Measurements from ENCODE around the gene PITRM1.

Gene PITRM1

DNA sequence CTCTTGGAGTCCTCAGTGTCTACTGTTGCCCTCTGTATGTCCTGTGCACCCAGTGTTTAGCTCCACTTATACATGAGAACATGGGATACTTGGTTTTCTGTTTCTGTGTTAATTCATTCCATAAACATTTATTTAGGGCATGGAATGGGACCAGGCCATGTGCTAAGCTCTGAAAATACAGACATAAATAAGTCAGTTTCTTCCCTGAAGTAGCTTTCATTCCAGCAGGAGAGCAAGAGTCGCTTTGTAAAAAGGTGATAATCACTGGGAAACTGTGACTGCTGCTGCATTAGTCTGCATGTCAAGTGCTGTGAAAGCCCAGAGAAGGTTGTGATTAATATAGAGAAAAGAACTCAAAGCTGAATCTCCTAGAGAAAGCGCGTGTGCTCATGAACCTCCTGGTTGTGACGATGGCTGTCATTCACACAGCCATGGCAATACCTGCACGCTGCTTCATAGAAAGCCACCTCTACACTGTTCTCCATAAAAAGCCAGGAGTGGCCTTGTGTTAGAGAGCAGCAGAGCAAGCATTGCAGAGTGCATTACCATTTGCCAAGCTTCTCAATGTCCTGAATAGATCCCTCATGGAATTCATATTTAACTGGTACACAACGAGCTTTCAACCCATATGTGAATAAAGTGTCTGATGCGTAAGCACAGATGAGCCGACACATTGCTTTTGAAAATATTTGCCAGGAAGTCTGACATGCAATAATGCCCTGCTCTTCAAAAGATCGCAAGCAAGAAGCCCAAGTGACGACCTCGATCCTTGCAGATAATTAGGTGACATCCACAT is 30.6 kb upstream of the PITRM1 start:
- Histone ChIP-seq H3K4me3 (replicated peaks; ENCODE audit: insufficient read depth, low read length) (no peak overlapping the region), H3K27ac (replicated peaks) (no peak overlapping the region), H3K27me3 (ENCODE audit: insufficient read depth, poor library complexity, severe bottlenecking) (no peaks in the 10 kb centered on the region)
- no peak for DNase-seq (ENCODE audit: low read depth in 1 of 2, low spot score in 1 of 2)
- no peak for TF ChIP-seq SPI1 (IDR thresholded peaks at IDR 0.05; ENCODE audit: borderline replicate concordance, low read depth)
- TF ChIP-seq, protein P1, sequence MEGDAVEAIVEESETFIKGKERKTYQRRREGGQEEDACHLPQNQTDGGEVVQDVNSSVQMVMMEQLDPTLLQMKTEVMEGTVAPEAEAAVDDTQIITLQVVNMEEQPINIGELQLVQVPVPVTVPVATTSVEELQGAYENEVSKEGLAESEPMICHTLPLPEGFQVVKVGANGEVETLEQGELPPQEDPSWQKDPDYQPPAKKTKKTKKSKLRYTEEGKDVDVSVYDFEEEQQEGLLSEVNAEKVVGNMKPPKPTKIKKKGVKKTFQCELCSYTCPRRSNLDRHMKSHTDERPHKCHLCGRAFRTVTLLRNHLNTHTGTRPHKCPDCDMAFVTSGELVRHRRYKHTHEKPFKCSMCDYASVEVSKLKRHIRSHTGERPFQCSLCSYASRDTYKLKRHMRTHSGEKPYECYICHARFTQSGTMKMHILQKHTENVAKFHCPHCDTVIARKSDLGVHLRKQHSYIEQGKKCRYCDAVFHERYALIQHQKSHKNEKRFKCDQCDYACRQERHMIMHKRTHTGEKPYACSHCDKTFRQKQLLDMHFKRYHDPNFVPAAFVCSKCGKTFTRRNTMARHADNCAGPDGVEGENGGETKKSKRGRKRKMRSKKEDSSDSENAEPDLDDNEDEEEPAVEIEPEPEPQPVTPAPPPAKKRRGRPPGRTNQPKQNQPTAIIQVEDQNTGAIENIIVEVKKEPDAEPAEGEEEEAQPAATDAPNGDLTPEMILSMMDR (IDR thresholded peaks at IDR 0.05; ENCODE audit: insufficient read depth, low read length), result no peak
- TF ChIP-seq POLR2AphosphoS5 (IDR thresholded peaks at IDR 0.05; ENCODE audit: low read depth), result no peak
- TF ChIP-seq GABPA (IDR thresholded peaks at IDR 0.05; ENCODE audit: low read depth), result no peak
- TF ChIP-seq, protein P2, sequence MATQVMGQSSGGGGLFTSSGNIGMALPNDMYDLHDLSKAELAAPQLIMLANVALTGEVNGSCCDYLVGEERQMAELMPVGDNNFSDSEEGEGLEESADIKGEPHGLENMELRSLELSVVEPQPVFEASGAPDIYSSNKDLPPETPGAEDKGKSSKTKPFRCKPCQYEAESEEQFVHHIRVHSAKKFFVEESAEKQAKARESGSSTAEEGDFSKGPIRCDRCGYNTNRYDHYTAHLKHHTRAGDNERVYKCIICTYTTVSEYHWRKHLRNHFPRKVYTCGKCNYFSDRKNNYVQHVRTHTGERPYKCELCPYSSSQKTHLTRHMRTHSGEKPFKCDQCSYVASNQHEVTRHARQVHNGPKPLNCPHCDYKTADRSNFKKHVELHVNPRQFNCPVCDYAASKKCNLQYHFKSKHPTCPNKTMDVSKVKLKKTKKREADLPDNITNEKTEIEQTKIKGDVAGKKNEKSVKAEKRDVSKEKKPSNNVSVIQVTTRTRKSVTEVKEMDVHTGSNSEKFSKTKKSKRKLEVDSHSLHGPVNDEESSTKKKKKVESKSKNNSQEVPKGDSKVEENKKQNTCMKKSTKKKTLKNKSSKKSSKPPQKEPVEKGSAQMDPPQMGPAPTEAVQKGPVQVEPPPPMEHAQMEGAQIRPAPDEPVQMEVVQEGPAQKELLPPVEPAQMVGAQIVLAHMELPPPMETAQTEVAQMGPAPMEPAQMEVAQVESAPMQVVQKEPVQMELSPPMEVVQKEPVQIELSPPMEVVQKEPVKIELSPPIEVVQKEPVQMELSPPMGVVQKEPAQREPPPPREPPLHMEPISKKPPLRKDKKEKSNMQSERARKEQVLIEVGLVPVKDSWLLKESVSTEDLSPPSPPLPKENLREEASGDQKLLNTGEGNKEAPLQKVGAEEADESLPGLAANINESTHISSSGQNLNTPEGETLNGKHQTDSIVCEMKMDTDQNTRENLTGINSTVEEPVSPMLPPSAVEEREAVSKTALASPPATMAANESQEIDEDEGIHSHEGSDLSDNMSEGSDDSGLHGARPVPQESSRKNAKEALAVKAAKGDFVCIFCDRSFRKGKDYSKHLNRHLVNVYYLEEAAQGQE (IDR thresholded peaks at IDR 0.05; ENCODE audit: insufficient replicate concordance, low read depth), result no peak

DNA sequence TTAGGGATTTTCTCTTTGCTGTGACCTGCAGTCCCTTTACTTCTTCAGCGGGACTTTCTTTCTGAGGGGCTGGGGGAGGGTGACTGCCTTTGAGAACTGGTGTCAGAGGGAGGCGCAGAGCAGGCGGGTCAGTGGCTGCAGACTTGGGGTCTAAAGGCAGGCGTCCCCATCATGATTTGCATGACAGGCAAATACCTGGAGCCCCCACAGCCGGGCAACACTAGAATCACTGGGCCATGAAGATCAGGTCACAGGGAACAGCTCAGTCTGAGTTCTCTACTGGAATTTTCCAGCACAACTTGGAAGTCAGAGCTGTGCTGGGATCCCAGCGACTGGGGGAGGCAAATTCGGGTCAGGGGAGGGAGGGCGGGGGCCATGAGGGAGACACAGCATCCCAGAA is 29.2 kb upstream of the PITRM1 start:
- no peak overlapping the region for H3K4me3 ChIP-seq (replicated peaks; ENCODE audit: insufficient read depth, low read length)
- no peak overlapping the region for H3K27ac ChIP-seq (replicated peaks)
- TF ChIP-seq, protein P1 (IDR thresholded peaks at IDR 0.05; ENCODE audit: insufficient read depth, low read length), result no peak
- TF ChIP-seq SPI1 (IDR thresholded peaks at IDR 0.05; ENCODE audit: borderline replicate concordance, low read depth) (no peak), GABPA (IDR thresholded peaks at IDR 0.05; ENCODE audit: low read depth) (no peak)
- H3K27me3 ChIP-seq (ENCODE audit: insufficient read depth, poor library complexity, severe bottlenecking), result no peaks in the 10 kb centered on the region
- DNase-seq (ENCODE audit: low read depth in 1 of 2, low spot score in 1 of 2), result no peak

DNA sequence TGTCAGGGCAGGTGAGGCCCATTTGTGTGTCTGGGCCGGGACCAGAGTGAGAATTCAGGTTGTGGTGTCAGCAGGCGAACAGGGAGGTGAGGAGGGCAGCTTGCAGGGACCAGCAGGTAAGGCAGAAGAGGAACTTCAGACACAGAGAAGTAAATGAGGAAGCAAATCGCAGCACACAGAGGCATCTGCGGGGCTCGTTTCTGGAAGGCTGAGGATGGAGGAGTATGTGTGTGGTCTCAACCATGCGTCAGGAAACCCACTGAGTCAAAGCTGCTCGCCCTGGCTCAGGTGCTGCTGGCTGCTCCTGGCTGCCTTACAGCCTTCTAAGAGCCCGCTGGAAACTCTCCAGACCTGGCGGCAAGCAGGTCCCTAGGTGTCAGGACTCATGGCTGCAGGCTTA is 26.9 kb upstream of the PITRM1 start:
- H3K4me3 ChIP-seq (replicated peaks; ENCODE audit: insufficient read depth, low read length), result no peak overlapping the region
- no peak overlapping the region for H3K27ac ChIP-seq (replicated peaks)
- TF ChIP-seq SPI1 (IDR thresholded peaks at IDR 0.05; ENCODE audit: borderline replicate concordance, low read depth) (no peak), GABPA (IDR thresholded peaks at IDR 0.05; ENCODE audit: low read depth) (no peak), POLR2AphosphoS5 (IDR thresholded peaks at IDR 0.05; ENCODE audit: low read depth) (no peak)
- TF ChIP-seq, protein P2 (IDR thresholded peaks at IDR 0.05; ENCODE audit: insufficient replicate concordance, low read depth), result no peak
- H3K27me3 ChIP-seq (ENCODE audit: insufficient read depth, poor library complexity, severe bottlenecking), result no peaks in the 10 kb centered on the region
- DNase-seq (ENCODE audit: low read depth in 1 of 2, low spot score in 1 of 2), result peak in 1 of 2 experiments; percentile 9

DNA sequence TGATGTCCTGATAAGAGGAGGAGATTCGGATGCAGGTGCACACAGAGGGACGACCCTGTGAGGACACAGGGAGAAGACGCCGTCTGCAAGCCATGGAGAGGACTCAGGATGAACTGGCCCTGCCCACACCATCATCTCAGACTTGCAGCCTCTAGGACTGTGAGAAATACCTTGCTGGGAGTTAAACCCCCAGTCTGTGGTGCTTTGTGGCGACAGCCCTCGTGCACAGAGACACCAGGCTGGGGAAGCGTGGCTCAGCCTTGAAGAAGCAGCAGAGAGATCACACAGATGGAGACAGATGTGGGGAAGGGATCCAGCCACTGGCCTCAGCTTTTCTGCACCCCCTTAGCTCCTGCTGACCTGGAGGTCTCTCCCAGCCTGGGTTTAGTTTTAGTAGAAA is 26.3 kb upstream of the PITRM1 start:
- TF ChIP-seq, protein P2 (IDR thresholded peaks at IDR 0.05; ENCODE audit: insufficient replicate concordance, low read depth), result no peak
- TF ChIP-seq SPI1 (IDR thresholded peaks at IDR 0.05; ENCODE audit: borderline replicate concordance, low read depth) (no peak), GABPA (IDR thresholded peaks at IDR 0.05; ENCODE audit: low read depth) (no peak), POLR2AphosphoS5 (IDR thresholded peaks at IDR 0.05; ENCODE audit: low read depth) (no peak)
- TF ChIP-seq, protein P1 (IDR thresholded peaks at IDR 0.05; ENCODE audit: insufficient read depth, low read length), result no peak
- no peak overlapping the region for H3K27ac ChIP-seq (replicated peaks)

More for the DNA sequence above, 26.3 kb upstream of the PITRM1 start:
- no peak for DNase-seq (ENCODE audit: low read depth in 1 of 2, low spot score in 1 of 2)
- Histone ChIP-seq H3K27me3 (ENCODE audit: insufficient read depth, poor library complexity, severe bottlenecking) (no peaks in the 10 kb centered on the region), H3K4me3 (replicated peaks; ENCODE audit: insufficient read depth, low read length) (no peak overlapping the region)
